ENCODE results near the gene PRKN. TPM values are rescaled to one million over a fixed set of nuclear protein-coding genes. Genes with fewer than 3 reads are reported as not detected.

Gene PRKN
- total and polyA plus RNA-seq, 2 experiments from 2014 or later, result 0.10 to 0.84 TPM

DNA sequence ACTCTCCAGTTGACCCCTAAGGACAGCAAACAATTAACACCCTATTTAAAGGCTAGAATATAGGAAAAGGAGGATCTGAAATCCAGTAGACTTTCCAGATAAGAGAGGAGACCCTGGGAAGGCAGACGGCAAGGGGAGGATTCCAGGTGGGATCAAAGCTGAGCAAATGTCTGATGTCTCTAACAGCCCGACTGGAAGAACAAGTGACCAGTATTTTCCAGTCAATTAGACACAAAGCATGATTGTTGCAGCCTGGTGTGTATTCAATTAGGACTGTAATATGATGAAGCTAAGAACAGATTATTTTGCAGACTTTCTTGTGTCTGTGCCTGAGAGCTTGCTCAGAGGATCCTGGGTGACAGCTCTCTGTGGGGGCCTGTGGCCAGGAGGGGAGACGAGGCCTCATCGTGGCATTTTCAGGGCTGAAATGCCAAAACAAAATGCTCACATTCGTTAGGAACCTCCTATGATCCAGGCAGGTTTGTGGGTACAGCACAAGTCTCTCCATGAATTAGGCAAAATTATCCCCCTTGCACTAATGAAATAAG, 981.9 kb downstream of the PRKN start (continued):
- TF ChIP-seq, protein P1, sequence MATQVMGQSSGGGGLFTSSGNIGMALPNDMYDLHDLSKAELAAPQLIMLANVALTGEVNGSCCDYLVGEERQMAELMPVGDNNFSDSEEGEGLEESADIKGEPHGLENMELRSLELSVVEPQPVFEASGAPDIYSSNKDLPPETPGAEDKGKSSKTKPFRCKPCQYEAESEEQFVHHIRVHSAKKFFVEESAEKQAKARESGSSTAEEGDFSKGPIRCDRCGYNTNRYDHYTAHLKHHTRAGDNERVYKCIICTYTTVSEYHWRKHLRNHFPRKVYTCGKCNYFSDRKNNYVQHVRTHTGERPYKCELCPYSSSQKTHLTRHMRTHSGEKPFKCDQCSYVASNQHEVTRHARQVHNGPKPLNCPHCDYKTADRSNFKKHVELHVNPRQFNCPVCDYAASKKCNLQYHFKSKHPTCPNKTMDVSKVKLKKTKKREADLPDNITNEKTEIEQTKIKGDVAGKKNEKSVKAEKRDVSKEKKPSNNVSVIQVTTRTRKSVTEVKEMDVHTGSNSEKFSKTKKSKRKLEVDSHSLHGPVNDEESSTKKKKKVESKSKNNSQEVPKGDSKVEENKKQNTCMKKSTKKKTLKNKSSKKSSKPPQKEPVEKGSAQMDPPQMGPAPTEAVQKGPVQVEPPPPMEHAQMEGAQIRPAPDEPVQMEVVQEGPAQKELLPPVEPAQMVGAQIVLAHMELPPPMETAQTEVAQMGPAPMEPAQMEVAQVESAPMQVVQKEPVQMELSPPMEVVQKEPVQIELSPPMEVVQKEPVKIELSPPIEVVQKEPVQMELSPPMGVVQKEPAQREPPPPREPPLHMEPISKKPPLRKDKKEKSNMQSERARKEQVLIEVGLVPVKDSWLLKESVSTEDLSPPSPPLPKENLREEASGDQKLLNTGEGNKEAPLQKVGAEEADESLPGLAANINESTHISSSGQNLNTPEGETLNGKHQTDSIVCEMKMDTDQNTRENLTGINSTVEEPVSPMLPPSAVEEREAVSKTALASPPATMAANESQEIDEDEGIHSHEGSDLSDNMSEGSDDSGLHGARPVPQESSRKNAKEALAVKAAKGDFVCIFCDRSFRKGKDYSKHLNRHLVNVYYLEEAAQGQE (IDR thresholded peaks at IDR 0.05; ENCODE audit: unreplicated experiment), result no peak
- TF ChIP-seq NANOG (IDR thresholded peaks at IDR 0.05; ENCODE audit: borderline replicate concordance) (no peak), ZNF331 (CRISPR knock-in tag; IDR thresholded peaks at IDR 0.05; ENCODE audit: low read depth) (no peak), EZH2phosphoT487 (IDR thresholded peaks at IDR 0.05; ENCODE audit: unreplicated experiment) (no peak), JUNB (IDR thresholded peaks at IDR 0.05; ENCODE audit: unreplicated experiment) (no peak), POLR2AphosphoS5 (IDR thresholded peaks at IDR 0.05; ENCODE audit: low read depth) (no peak), CREB1 (CRISPR knock-in tag; IDR thresholded peaks at IDR 0.05; ENCODE audit: low read depth) (no peak)
- TF ChIP-seq, protein P2, sequence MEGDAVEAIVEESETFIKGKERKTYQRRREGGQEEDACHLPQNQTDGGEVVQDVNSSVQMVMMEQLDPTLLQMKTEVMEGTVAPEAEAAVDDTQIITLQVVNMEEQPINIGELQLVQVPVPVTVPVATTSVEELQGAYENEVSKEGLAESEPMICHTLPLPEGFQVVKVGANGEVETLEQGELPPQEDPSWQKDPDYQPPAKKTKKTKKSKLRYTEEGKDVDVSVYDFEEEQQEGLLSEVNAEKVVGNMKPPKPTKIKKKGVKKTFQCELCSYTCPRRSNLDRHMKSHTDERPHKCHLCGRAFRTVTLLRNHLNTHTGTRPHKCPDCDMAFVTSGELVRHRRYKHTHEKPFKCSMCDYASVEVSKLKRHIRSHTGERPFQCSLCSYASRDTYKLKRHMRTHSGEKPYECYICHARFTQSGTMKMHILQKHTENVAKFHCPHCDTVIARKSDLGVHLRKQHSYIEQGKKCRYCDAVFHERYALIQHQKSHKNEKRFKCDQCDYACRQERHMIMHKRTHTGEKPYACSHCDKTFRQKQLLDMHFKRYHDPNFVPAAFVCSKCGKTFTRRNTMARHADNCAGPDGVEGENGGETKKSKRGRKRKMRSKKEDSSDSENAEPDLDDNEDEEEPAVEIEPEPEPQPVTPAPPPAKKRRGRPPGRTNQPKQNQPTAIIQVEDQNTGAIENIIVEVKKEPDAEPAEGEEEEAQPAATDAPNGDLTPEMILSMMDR (conservative IDR thresholded peaks at IDR 0.05; ENCODE audit: low read depth in 2 of 2), result no peak

DNA sequence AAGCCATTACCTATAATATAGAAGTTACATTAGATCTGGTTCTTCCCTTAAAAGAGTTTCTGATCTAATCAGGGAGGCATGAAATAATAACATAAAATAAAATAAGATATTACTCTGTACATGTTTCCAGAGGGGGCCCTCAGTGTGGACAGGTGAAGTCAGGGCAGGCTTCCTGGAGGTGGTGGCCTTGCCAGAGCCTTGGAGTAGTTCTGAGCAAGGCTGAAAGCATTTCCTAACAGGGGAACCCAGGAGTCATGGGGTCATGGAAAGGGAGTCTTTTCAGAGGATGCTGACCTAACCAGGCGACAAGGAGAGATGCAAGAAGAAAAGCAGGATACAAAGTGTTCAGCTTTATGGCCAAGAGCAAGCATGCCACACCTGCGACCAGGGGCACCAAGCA, 982.4 kb downstream of the PRKN start:
- no peaks in the 10 kb centered on the region for H3K36me3 ChIP-seq (ENCODE audit: insufficient read depth)
- DNase-seq (ENCODE audit: low spot score) (no peak), ATAC-seq (no peak)
- Mint-ChIP-seq H3K27ac (no peak overlapping the region), H3K36me3 (ENCODE audit: low read depth) (0 out of 3 replicates have a peak, but pooled peaks cover 2% of the 10 kb centered on the region), H3K9me3 (peaks cover 4% of the 10 kb centered on the region; the same call in 2 of the 3 replicates), H3K4me1 (no peaks in the 10 kb centered on the region; the same call in 2 of the 3 replicates), H3K27me3 (ENCODE audit: insufficient read depth, low read depth, poor library complexity) (peaks cover 2% of the 10 kb centered on the region), H3K4me3 (no peak overlapping the region)
- no peak overlapping the region for H3K4me3 ChIP-seq
- no peaks in the 10 kb centered on the region for H3F3A ChIP-seq (replicated peaks; ENCODE audit: low read depth)
- H4K20me1 ChIP-seq (replicated peaks; ENCODE audit: insufficient read depth), result no peaks in the 10 kb centered on the region
- no peaks in the 10 kb centered on the region for H3K4me1 ChIP-seq (ENCODE audit: insufficient read depth)
- no peaks in the 10 kb centered on the region for H3K27me3 ChIP-seq (ENCODE audit: insufficient read depth)
- H3K9me2 ChIP-seq (ENCODE audit: insufficient read depth), result no peaks in the 10 kb centered on the region
- TF ChIP-seq, protein P3, sequence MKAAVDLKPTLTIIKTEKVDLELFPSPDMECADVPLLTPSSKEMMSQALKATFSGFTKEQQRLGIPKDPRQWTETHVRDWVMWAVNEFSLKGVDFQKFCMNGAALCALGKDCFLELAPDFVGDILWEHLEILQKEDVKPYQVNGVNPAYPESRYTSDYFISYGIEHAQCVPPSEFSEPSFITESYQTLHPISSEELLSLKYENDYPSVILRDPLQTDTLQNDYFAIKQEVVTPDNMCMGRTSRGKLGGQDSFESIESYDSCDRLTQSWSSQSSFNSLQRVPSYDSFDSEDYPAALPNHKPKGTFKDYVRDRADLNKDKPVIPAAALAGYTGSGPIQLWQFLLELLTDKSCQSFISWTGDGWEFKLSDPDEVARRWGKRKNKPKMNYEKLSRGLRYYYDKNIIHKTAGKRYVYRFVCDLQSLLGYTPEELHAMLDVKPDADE (IDR thresholded peaks at IDR 0.05), result no peak
- TF ChIP-seq CREB1 (CRISPR knock-in tag; IDR thresholded peaks at IDR 0.05; ENCODE audit: low read depth), result no peak
- no peak for TF ChIP-seq ZNF114 (CRISPR knock-in tag; IDR thresholded peaks at IDR 0.05)
- TF ChIP-seq JUNB (IDR thresholded peaks at IDR 0.05; ENCODE audit: unreplicated experiment), result no peak
- no peak overlapping the region for H2AFZ ChIP-seq
- H3K79me2 ChIP-seq (replicated peaks; ENCODE audit: insufficient read depth), result no peaks in the 10 kb centered on the region
- H3K4me2 ChIP-seq, result no peak overlapping the region
- H3K27ac ChIP-seq (ENCODE audit: low read depth), result no peak overlapping the region

All from GM23338 (cell line).